ENCODE data around the gene IPPK. TPM values are rescaled to one million over a fixed set of nuclear protein-coding genes. Genes with fewer than 3 reads are reported as not detected.

IPPK gene
- total RNA-seq, 1 experiment from 2014 or later = 15.4 TPM

- DNase-seq (ENCODE audit: low read depth, low spot score) (no peak), ATAC-seq (no peak)
- no TSS peak for BruUV-seq (replicated peaks)
- CTCF ChIA-PET = no interaction called here
- Histone ChIP-seq H3K27ac (ENCODE audit: low read depth, low read length) (no peak overlapping the region), H3K79me2 (ENCODE audit: insufficient read depth, low read length) (no peaks in the 10 kb centered on the region), H3K36me3 (ENCODE audit: control insufficient read depth in 1 of 2, insufficient read depth in 2 of 2, low read length in 2 of 2) (peaks cover 5 to 7% of the 10 kb centered on the region in 2 experiments; a peak in 3 of 4 replicates), H4K20me1 (ENCODE audit: insufficient read depth) (no peaks in the 10 kb centered on the region), H3K4me1 (ENCODE audit: control insufficient read depth in 1 of 2, insufficient read depth in 2 of 2, low read length in 2 of 2) (no peaks in the 10 kb centered on the region), H3K9ac (ENCODE audit: low read length) (no peak overlapping the region), H3K4me3 (replicated peaks in 1 of 2; ENCODE audit: low read depth in 1 of 2, low read length in 2 of 2) (no peak overlapping the region), H3K4me2 (ENCODE audit: low read length) (no peak overlapping the region), H3K9me3 (ENCODE audit: control insufficient read depth in 1 of 2, insufficient read depth in 1 of 2, low read depth in 1 of 2, low read length in 2 of 2) (no peaks in the 10 kb centered on the region), H2AFZ (ENCODE audit: low read depth, low read length, poor library complexity, severe bottlenecking) (no peak overlapping the region), H3K9me2 (ENCODE audit: insufficient read depth) (no peaks in the 10 kb centered on the region), H3K27me3 (ENCODE audit: insufficient read depth, low read length) (no peaks in the 10 kb centered on the region)
- intact Hi-C loops (cut with micrococcal nuclease) = no loop called here
- POLR2A ChIA-PET = no interaction called here
- TF ChIP-seq TCF7L2 (IDR thresholded peaks at IDR 0.05; ENCODE audit: borderline replicate concordance, extremely low read depth, insufficient read depth, insufficient read length) (no peak), SRF (IDR thresholded peaks at IDR 0.05; ENCODE audit: low read depth) (no peak)
- RAD21 ChIA-PET (ENCODE audit: low non-redundant PET in 1 of 2, low total read pairs in 2 of 2, uncharacterized antibody in 2 of 2, unreplicated experiment in 2 of 2) = no interaction called here
These were observed 49.1 kb downstream of the IPPK start for GRCh38 chr9:92620845-92621244.

- Histone ChIP-seq H2AFZ (ENCODE audit: low read depth, low read length, poor library complexity, severe bottlenecking) (no peak overlapping the region), H3K9ac (ENCODE audit: low read length) (no peak overlapping the region), H3K9me2 (ENCODE audit: insufficient read depth) (no peaks in the 10 kb centered on the region), H3K4me2 (ENCODE audit: low read length) (no peak overlapping the region), H3K27me3 (ENCODE audit: insufficient read depth, low read length) (no peaks in the 10 kb centered on the region), H3K4me3 (replicated peaks in 1 of 2; ENCODE audit: low read depth in 1 of 2, low read length in 2 of 2) (no peak overlapping the region), H3K9me3 (ENCODE audit: control insufficient read depth in 1 of 2, insufficient read depth in 1 of 2, low read depth in 1 of 2, low read length in 2 of 2) (no peaks in the 10 kb centered on the region), H3K27ac (ENCODE audit: low read depth, low read length) (no peak overlapping the region), H3K79me2 (ENCODE audit: insufficient read depth, low read length) (no peaks in the 10 kb centered on the region), H4K20me1 (ENCODE audit: insufficient read depth) (no peaks in the 10 kb centered on the region), H3K4me1 (ENCODE audit: control insufficient read depth in 1 of 2, insufficient read depth in 2 of 2, low read length in 2 of 2) (no peaks in the 10 kb centered on the region), H3K36me3 (ENCODE audit: control insufficient read depth in 1 of 2, insufficient read depth in 2 of 2, low read length in 2 of 2) (peaks cover 5 to 11% of the 10 kb centered on the region in 2 experiments; a peak in 3 of 4 replicates)
- intact Hi-C loops (cut with micrococcal nuclease) = no loop called here
- POLR2A ChIA-PET = no interaction called here
- no peak for ATAC-seq
- DNase-seq (ENCODE audit: low read depth, low spot score) = no peak
- no peak for TF ChIP-seq SP1 (IDR thresholded peaks at IDR 0.05; ENCODE audit: low read depth)
- no peak for TF ChIP-seq FOSL1 (IDR thresholded peaks at IDR 0.05; ENCODE audit: low read depth)
- TF ChIP-seq, protein P1, sequence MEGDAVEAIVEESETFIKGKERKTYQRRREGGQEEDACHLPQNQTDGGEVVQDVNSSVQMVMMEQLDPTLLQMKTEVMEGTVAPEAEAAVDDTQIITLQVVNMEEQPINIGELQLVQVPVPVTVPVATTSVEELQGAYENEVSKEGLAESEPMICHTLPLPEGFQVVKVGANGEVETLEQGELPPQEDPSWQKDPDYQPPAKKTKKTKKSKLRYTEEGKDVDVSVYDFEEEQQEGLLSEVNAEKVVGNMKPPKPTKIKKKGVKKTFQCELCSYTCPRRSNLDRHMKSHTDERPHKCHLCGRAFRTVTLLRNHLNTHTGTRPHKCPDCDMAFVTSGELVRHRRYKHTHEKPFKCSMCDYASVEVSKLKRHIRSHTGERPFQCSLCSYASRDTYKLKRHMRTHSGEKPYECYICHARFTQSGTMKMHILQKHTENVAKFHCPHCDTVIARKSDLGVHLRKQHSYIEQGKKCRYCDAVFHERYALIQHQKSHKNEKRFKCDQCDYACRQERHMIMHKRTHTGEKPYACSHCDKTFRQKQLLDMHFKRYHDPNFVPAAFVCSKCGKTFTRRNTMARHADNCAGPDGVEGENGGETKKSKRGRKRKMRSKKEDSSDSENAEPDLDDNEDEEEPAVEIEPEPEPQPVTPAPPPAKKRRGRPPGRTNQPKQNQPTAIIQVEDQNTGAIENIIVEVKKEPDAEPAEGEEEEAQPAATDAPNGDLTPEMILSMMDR (IDR thresholded peaks at IDR 0.05 in 2 of 3, conservative IDR thresholded peaks at IDR 0.05 in 1 of 3; ENCODE audit: borderline replicate concordance in 1 of 3, insufficient read depth in 1 of 3, low read depth in 2 of 3, low read length in 2 of 3) = no peak
- no peak for TF ChIP-seq POLR2AphosphoS5 (IDR thresholded peaks at IDR 0.05; ENCODE audit: low read depth, low read length)
- TF ChIP-seq CEBPB (IDR thresholded peaks at IDR 0.05; ENCODE audit: low read depth) = no peak
- TF ChIP-seq EGR1 (IDR thresholded peaks at IDR 0.05; ENCODE audit: low read depth) = no peak
- TF ChIP-seq RAD21 (IDR thresholded peaks at IDR 0.05; ENCODE audit: low read depth) = no peak
- no peak for TF ChIP-seq EZH2 (IDR thresholded peaks at IDR 0.05)
- CTCF ChIA-PET = no interaction called here
- no TSS peak for BruUV-seq (replicated peaks)
- RAD21 ChIA-PET (ENCODE audit: low non-redundant PET in 1 of 2, low total read pairs in 2 of 2, uncharacterized antibody in 2 of 2, unreplicated experiment in 2 of 2) = no interaction called here
These were observed 50.2 kb downstream of the IPPK start for GRCh38 chr9:92619601-92620300.

Data from HCT116 (cell line).